ENCODE results near the gene BBLN. TPM values are rescaled to one million over a fixed set of nuclear protein-coding genes. Genes with fewer than 3 reads are reported as not detected.
A peak's percentile ranks its signal among the peaks of the same experiment; 100 is the strongest.

The BBLN gene
- polyA plus RNA-seq, 4 donors = 33.1 to 111 (median 64.6) TPM

- peak overlapping the region; percentile 67 to 86 (median 86) for H3K4me3 ChIP-seq (ENCODE audit: low read depth in 1 of 3, low read length in 3 of 3)
- H3K27me3 ChIP-seq (ENCODE audit: control insufficient read depth in 3 of 3, insufficient read depth in 3 of 3, low read length in 3 of 3) = no peaks in the 10 kb centered on the region
- FAIRE-seq (no peak), DNase-seq (no peak)
- H3K4me1 ChIP-seq (ENCODE audit: control insufficient read depth in 3 of 3, insufficient read depth in 2 of 3, low read depth in 1 of 3, low read length in 2 of 3) = peaks cover 0 to 15% (median 4%) of the 10 kb centered on the region in 3 donors
- no peaks in the 10 kb centered on the region for H3K9me3 ChIP-seq (ENCODE audit: control insufficient read depth in 2 of 2, insufficient read depth in 1 of 2, low read depth in 1 of 2, low read length in 1 of 2)
- H3K36me3 ChIP-seq (ENCODE audit: control insufficient read depth in 3 of 3, insufficient read depth in 2 of 3, low read depth in 1 of 3, low read length in 3 of 3) = peaks cover 0 to 38% (median 0%) of the 10 kb centered on the region in 3 donors
- peak overlapping the region; percentile 48 to 93 (median 78) for H3K27ac ChIP-seq (ENCODE audit: low read depth in 1 of 3, low read length in 2 of 3)
- 17 to 20% (median 20%) methylated on average over 29 to 32 of the region's 32 CpGs for WGBS, 3 donors
These were observed 30.7 kb downstream of the BBLN start for GRCh38 chr9:128190516-128191405.

- peaks cover 0 to 15% (median 4%) of the 10 kb centered on the region in 3 donors for H3K4me1 ChIP-seq (ENCODE audit: control insufficient read depth in 3 of 3, insufficient read depth in 2 of 3, low read depth in 1 of 3, low read length in 2 of 3)
- FAIRE-seq = no peak
- WGBS, 3 donors = 1% methylated on average over 39 to 71 of the region's 71 CpGs
- H3K9me3 ChIP-seq (ENCODE audit: control insufficient read depth in 2 of 2, insufficient read depth in 1 of 2, low read depth in 1 of 2, low read length in 1 of 2) = no peaks in the 10 kb centered on the region
- peak; percentile 79 to 93 for DNase-seq
- H3K36me3 ChIP-seq (ENCODE audit: control insufficient read depth in 3 of 3, insufficient read depth in 2 of 3, low read depth in 1 of 3, low read length in 3 of 3) = peaks cover 0 to 31% (median 0%) of the 10 kb centered on the region in 3 donors
- peak within 1 kb of the TSS; percentile 78 to 93 (median 79) for H3K27ac ChIP-seq (ENCODE audit: low read depth in 1 of 3, low read length in 2 of 3)
- no peaks in the 10 kb centered on the region for H3K27me3 ChIP-seq (ENCODE audit: control insufficient read depth in 3 of 3, insufficient read depth in 3 of 3, low read length in 3 of 3)
- H3K4me3 ChIP-seq (ENCODE audit: low read depth in 1 of 3, low read length in 3 of 3) = peak within 1 kb of the TSS; percentile 67 to 95 (median 86)
These were observed 31.5 kb downstream of the BBLN start, which contains the start of gene CIZ1 for GRCh38 chr9:128191406-128192046. Gene CIZ1, minus strand, starts transcription at chr9:128191572. Its CDS starts 715 bp downstream, at chr9:128190857.

GRCh38 chr9:128192601-128193371, 32.7 kb downstream of the BBLN start:
- WGBS, 3 donors = 15 to 20% (median 16%) methylated on average over 49 to 56 of the region's 56 CpGs
- H3K27me3 ChIP-seq (ENCODE audit: control insufficient read depth in 3 of 3, insufficient read depth in 3 of 3, low read length in 3 of 3) = no peaks in the 10 kb centered on the region
- peak; percentile 94 to 97 for DNase-seq
- peak overlapping the region in 1 of 3 donors; percentile 95 for H3K4me3 ChIP-seq (ENCODE audit: low read depth in 1 of 3, low read length in 3 of 3)
- H3K27ac ChIP-seq (ENCODE audit: low read depth in 1 of 3, low read length in 2 of 3) = peak overlapping the region; percentile 77 to 93 (median 79)
- H3K4me1 ChIP-seq (ENCODE audit: control insufficient read depth in 3 of 3, insufficient read depth in 2 of 3, low read depth in 1 of 3, low read length in 2 of 3) = peaks cover 0 to 15% (median 4%) of the 10 kb centered on the region in 3 donors
- FAIRE-seq = no peak
- H3K36me3 ChIP-seq (ENCODE audit: control insufficient read depth in 3 of 3, insufficient read depth in 2 of 3, low read depth in 1 of 3, low read length in 3 of 3) = peaks cover 0 to 31% (median 0%) of the 10 kb centered on the region in 3 donors
- H3K9me3 ChIP-seq (ENCODE audit: control insufficient read depth in 2 of 2, insufficient read depth in 1 of 2, low read depth in 1 of 2, low read length in 1 of 2) = no peaks in the 10 kb centered on the region

GRCh38 chr9:128193469-128194096, 33.5 kb downstream of the BBLN start:
- peaks cover 0 to 15% (median 4%) of the 10 kb centered on the region in 3 donors for H3K4me1 ChIP-seq (ENCODE audit: control insufficient read depth in 3 of 3, insufficient read depth in 2 of 3, low read depth in 1 of 3, low read length in 2 of 3)
- FAIRE-seq (no peak), DNase-seq (no peak)
- no peaks in the 10 kb centered on the region for H3K9me3 ChIP-seq (ENCODE audit: control insufficient read depth in 2 of 2, insufficient read depth in 1 of 2, low read depth in 1 of 2, low read length in 1 of 2)
- H3K36me3 ChIP-seq (ENCODE audit: control insufficient read depth in 3 of 3, insufficient read depth in 2 of 3, low read depth in 1 of 3, low read length in 3 of 3) = peaks cover 0 to 30% (median 0%) of the 10 kb centered on the region in 3 donors
- H3K27me3 ChIP-seq (ENCODE audit: control insufficient read depth in 3 of 3, insufficient read depth in 3 of 3, low read length in 3 of 3) = no peaks in the 10 kb centered on the region
- peak overlapping the region; percentile 77 to 93 (median 79) for H3K27ac ChIP-seq (ENCODE audit: low read depth in 1 of 3, low read length in 2 of 3)
- 84 to 87% (median 87%) methylated on average over 14 of the region's 14 CpGs for WGBS, 3 donors
- peak overlapping the region in 1 of 3 donors; percentile 95 for H3K4me3 ChIP-seq (ENCODE audit: low read depth in 1 of 3, low read length in 3 of 3)

- H3K4me1 ChIP-seq (ENCODE audit: control insufficient read depth in 3 of 3, insufficient read depth in 2 of 3, low read depth in 1 of 3, low read length in 2 of 3) = peaks cover 0 to 22% (median 0%) of the 10 kb centered on the region in 3 donors
- H3K36me3 ChIP-seq (ENCODE audit: control insufficient read depth in 3 of 3, insufficient read depth in 2 of 3, low read depth in 1 of 3, low read length in 3 of 3) = peaks cover 0 to 16% (median 0%) of the 10 kb centered on the region in 3 donors
- H3K27ac ChIP-seq (ENCODE audit: low read depth in 1 of 3, low read length in 2 of 3) = no peak overlapping the region
- H3K27me3 ChIP-seq (ENCODE audit: control insufficient read depth in 3 of 3, insufficient read depth in 3 of 3, low read length in 3 of 3) = peaks cover 0 to 3% (median 0%) of the 10 kb centered on the region in 3 donors
- no peaks in the 10 kb centered on the region for H3K9me3 ChIP-seq (ENCODE audit: control insufficient read depth in 2 of 2, insufficient read depth in 1 of 2, low read depth in 1 of 2, low read length in 1 of 2)
- no peak overlapping the region for H3K4me3 ChIP-seq (ENCODE audit: low read depth in 1 of 3, low read length in 3 of 3)
- DNase-seq (no peak), FAIRE-seq (no peak)
- 75 to 83% (median 83%) methylated on average over 13 of the region's 13 CpGs for WGBS, 3 donors
These were observed 41.6 kb downstream of the BBLN start for GRCh38 chr9:128201441-128202369.

- 20 to 28% (median 23%) methylated on average over 2 of the region's 2 CpGs for WGBS, 3 donors
- Histone ChIP-seq H3K36me3 (ENCODE audit: control insufficient read depth in 3 of 3, insufficient read depth in 2 of 3, low read depth in 1 of 3, low read length in 3 of 3) (peaks cover 0 to 9% (median 0%) of the 10 kb centered on the region in 3 donors), H3K27ac (ENCODE audit: low read depth in 1 of 3, low read length in 2 of 3) (no peak overlapping the region), H3K9me3 (ENCODE audit: control insufficient read depth in 2 of 2, insufficient read depth in 1 of 2, low read depth in 1 of 2, low read length in 1 of 2) (no peaks in the 10 kb centered on the region), H3K27me3 (ENCODE audit: control insufficient read depth in 3 of 3, insufficient read depth in 3 of 3, low read length in 3 of 3) (peaks cover 0 to 3% (median 0%) of the 10 kb centered on the region in 3 donors), H3K4me1 (ENCODE audit: control insufficient read depth in 3 of 3, insufficient read depth in 2 of 3, low read depth in 1 of 3, low read length in 2 of 3) (peaks cover 0 to 27% (median 0%) of the 10 kb centered on the region in 3 donors), H3K4me3 (ENCODE audit: low read depth in 1 of 3, low read length in 3 of 3) (no peak overlapping the region)
- FAIRE-seq = no peak
- no peak for DNase-seq
These were observed 42.6 kb downstream of the BBLN start for GRCh38 chr9:128202648-128203023.
